ENCODE results near the gene KCNJ2.

KCNJ2 gene

DNA sequence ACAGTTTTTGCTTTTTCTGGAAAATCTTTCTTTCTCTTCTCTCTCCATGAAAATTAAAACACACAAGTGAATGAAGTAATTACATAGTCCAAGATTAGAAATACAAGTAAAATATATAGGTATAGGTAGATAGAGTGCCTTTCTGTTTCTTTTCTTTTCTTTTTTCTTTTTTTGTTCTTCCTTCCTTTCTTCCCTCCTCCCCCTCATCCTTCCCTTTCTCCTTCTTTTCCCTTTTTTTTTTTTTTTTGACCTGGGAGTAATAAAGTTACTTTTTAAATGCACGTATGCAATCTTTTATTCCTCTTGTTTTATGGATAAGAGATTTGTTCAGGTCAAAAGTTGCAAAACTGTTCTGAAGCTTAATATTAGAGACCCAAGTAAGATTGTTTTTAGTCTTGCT is 34.6 kb upstream of the KCNJ2 start:
- no peak overlapping the region for H3K4me2 ChIP-seq (ENCODE audit: low read length)
- no peak overlapping the region for H4K12ac ChIP-seq (ENCODE audit: low read depth, low read length)
- H3K4me1 ChIP-seq (ENCODE audit: control insufficient read depth in 1 of 2, insufficient read depth in 2 of 2, low read length in 2 of 2) = peaks cover 2% of the 10 kb centered on the region in 2 experiments
- peaks cover 3% of the 10 kb centered on the region for H3K9me3 ChIP-seq (ENCODE audit: insufficient read depth, low read depth, low read length)
- no peak overlapping the region for H2BK12ac ChIP-seq (ENCODE audit: low read length)
- H2AFZ ChIP-seq (ENCODE audit: insufficient read depth, low read length, poor library complexity) = no peak overlapping the region
- no peaks in the 10 kb centered on the region for H3K27me3 ChIP-seq (ENCODE audit: insufficient read depth, low read length)
- no peak for DNase-seq
- no peaks in the 10 kb centered on the region for H3K36me3 ChIP-seq (ENCODE audit: control insufficient read depth in 1 of 2, insufficient read depth in 2 of 2, low read length in 2 of 2)
- H4K91ac ChIP-seq (ENCODE audit: low read depth, low read length) = no peak overlapping the region
- H3K27ac ChIP-seq (ENCODE audit: low read depth, low read length) = no peak overlapping the region
- no peak overlapping the region for H2BK120ac ChIP-seq (ENCODE audit: insufficient read depth, low read length, poor library complexity)
- no peak overlapping the region for H3K23ac ChIP-seq (ENCODE audit: low read length)
- no peak overlapping the region for H3K18ac ChIP-seq (ENCODE audit: low read length)
- no peaks in the 10 kb centered on the region for H3K79me2 ChIP-seq (ENCODE audit: control insufficient read depth, insufficient read depth, low read length, poor library complexity)
- H3K4me3 ChIP-seq (ENCODE audit: low read depth, low read length) = no peak overlapping the region
- H3K14ac ChIP-seq (ENCODE audit: low read length) = no peak overlapping the region
- H4K8ac ChIP-seq (ENCODE audit: low read depth, low read length) = no peak overlapping the region
- no peaks in the 10 kb centered on the region for H3K79me1 ChIP-seq (ENCODE audit: low read length)
- WGBS (ENCODE audit: extremely low coverage, insufficient coverage, insufficient read length) = no CpG with 5 or more reads among the region's 1 CpG
- no peak overlapping the region for H2BK5ac ChIP-seq (ENCODE audit: low read depth, low read length, poor library complexity)
- no peak overlapping the region for H2AK5ac ChIP-seq (ENCODE audit: low read length)
- no peak overlapping the region for H3K4ac ChIP-seq (ENCODE audit: low read depth, low read length)
- H3K9ac ChIP-seq (ENCODE audit: low read length) = no peak overlapping the region

- no peak overlapping the region for H3K18ac ChIP-seq (ENCODE audit: low read length)
- no peak for DNase-seq
- H3K9ac ChIP-seq (ENCODE audit: low read length) = no peak overlapping the region
- no peak overlapping the region for H2BK120ac ChIP-seq (ENCODE audit: insufficient read depth, low read length, poor library complexity)
- no peak overlapping the region for H3K14ac ChIP-seq (ENCODE audit: low read length)
- no peaks in the 10 kb centered on the region for H3K79me1 ChIP-seq (ENCODE audit: low read length)
- H3K4me2 ChIP-seq (ENCODE audit: low read length) = no peak overlapping the region
- no peak overlapping the region for H3K27ac ChIP-seq (ENCODE audit: low read depth, low read length)
- no peaks in the 10 kb centered on the region for H3K79me2 ChIP-seq (ENCODE audit: control insufficient read depth, insufficient read depth, low read length, poor library complexity)
- no peak overlapping the region for H4K91ac ChIP-seq (ENCODE audit: low read depth, low read length)
- H3K4me3 ChIP-seq (ENCODE audit: low read depth, low read length) = no peak overlapping the region
- peaks cover 3% of the 10 kb centered on the region for H3K9me3 ChIP-seq (ENCODE audit: insufficient read depth, low read depth, low read length)
- no peak overlapping the region for H4K8ac ChIP-seq (ENCODE audit: low read depth, low read length)
- no peaks in the 10 kb centered on the region for H3K36me3 ChIP-seq (ENCODE audit: control insufficient read depth in 1 of 2, insufficient read depth in 2 of 2, low read length in 2 of 2)
- H2AK5ac ChIP-seq (ENCODE audit: low read length) = no peak overlapping the region
- no peak overlapping the region for H2BK5ac ChIP-seq (ENCODE audit: low read depth, low read length, poor library complexity)
- H3K27me3 ChIP-seq (ENCODE audit: insufficient read depth, low read length) = no peaks in the 10 kb centered on the region
- peaks cover 0 to 2% of the 10 kb centered on the region in 2 experiments for H3K4me1 ChIP-seq (ENCODE audit: control insufficient read depth in 1 of 2, insufficient read depth in 2 of 2, low read length in 2 of 2)
- H4K12ac ChIP-seq (ENCODE audit: low read depth, low read length) = no peak overlapping the region
- H3K23ac ChIP-seq (ENCODE audit: low read length) = no peak overlapping the region
- H2BK12ac ChIP-seq (ENCODE audit: low read length) = no peak overlapping the region
- no peak overlapping the region for H3K4ac ChIP-seq (ENCODE audit: low read depth, low read length)
- H2AFZ ChIP-seq (ENCODE audit: insufficient read depth, low read length, poor library complexity) = no peak overlapping the region
- no CpG with 5 or more reads among the region's 5 CpGs for WGBS (ENCODE audit: extremely low coverage, insufficient coverage, insufficient read length)
Measured at GRCh38 chr17:70136131-70136530, 33.2 kb upstream of the KCNJ2 start.

- WGBS (ENCODE audit: extremely low coverage, insufficient coverage, insufficient read length) = no CpG with 5 or more reads among the region's 9 CpGs
Measured at GRCh38 chr17:70137451-70138230, 31.7 kb upstream of the KCNJ2 start.

DNA sequence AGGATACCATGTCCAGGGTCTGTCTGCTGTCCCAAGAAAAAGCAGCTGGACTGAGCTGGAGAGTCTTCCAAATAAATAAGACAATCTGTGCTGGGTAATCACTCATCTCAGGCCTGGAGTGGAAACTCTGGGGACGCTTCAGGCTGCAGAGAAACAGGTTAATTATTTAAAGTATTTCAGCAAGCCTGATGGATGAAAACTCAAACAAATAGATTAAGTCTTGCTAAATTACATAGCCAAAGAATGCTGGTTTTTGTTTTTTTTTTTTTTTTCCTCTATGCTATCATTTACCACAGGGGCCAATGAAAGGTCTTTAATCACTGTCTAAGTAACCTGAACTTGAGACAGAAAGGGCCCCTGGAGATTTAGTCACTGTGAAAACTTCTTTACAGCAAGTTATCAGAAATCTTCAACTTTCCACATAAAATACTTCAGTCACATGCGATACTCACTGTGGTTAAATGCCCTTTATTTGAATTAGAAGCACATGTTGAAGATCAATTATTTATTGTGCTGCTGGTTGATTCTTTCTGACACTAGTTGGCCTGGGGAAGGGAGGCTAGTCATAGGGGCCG is 31.0 kb upstream of the KCNJ2 start:
- H3K27ac ChIP-seq (ENCODE audit: low read depth, low read length) = no peak overlapping the region
- no peak overlapping the region for H3K23ac ChIP-seq (ENCODE audit: low read length)
- H2AK5ac ChIP-seq (ENCODE audit: low read length) = no peak overlapping the region
- H3K14ac ChIP-seq (ENCODE audit: low read length) = no peak overlapping the region
- no peak overlapping the region for H4K8ac ChIP-seq (ENCODE audit: low read depth, low read length)
- no peak overlapping the region for H2AFZ ChIP-seq (ENCODE audit: insufficient read depth, low read length, poor library complexity)
- no peaks in the 10 kb centered on the region for H3K9me3 ChIP-seq (ENCODE audit: insufficient read depth, low read depth, low read length)
- H3K4me3 ChIP-seq (ENCODE audit: low read depth, low read length) = no peak overlapping the region
- no peaks in the 10 kb centered on the region for H3K79me1 ChIP-seq (ENCODE audit: low read length)
- no peak overlapping the region for H3K18ac ChIP-seq (ENCODE audit: low read length)
- H2BK5ac ChIP-seq (ENCODE audit: low read depth, low read length, poor library complexity) = no peak overlapping the region
- H2BK12ac ChIP-seq (ENCODE audit: low read length) = no peak overlapping the region
- H3K36me3 ChIP-seq (ENCODE audit: control insufficient read depth in 1 of 2, insufficient read depth in 2 of 2, low read length in 2 of 2) = no peaks in the 10 kb centered on the region
- no peaks in the 10 kb centered on the region for H3K79me2 ChIP-seq (ENCODE audit: control insufficient read depth, insufficient read depth, low read length, poor library complexity)
- H4K12ac ChIP-seq (ENCODE audit: low read depth, low read length) = no peak overlapping the region
- DNase-seq = peak; percentile 46 to 67
- H4K91ac ChIP-seq (ENCODE audit: low read depth, low read length) = no peak overlapping the region
- no peaks in the 10 kb centered on the region for H3K27me3 ChIP-seq (ENCODE audit: insufficient read depth, low read length)
- H3K9ac ChIP-seq (ENCODE audit: low read length) = no peak overlapping the region
- no peak overlapping the region for H3K4me2 ChIP-seq (ENCODE audit: low read length)
- peaks cover 0 to 2% of the 10 kb centered on the region in 2 experiments for H3K4me1 ChIP-seq (ENCODE audit: control insufficient read depth in 1 of 2, insufficient read depth in 2 of 2, low read length in 2 of 2)
- no peak overlapping the region for H3K4ac ChIP-seq (ENCODE audit: low read depth, low read length)
- no CpG with 5 or more reads among the region's 3 CpGs for whole genome bisulfite sequencing (ENCODE audit: extremely low coverage, insufficient coverage, insufficient read length)
- H2BK120ac ChIP-seq (ENCODE audit: insufficient read depth, low read length, poor library complexity) = no peak overlapping the region

More at GRCh38 chr17:70137451-70138230, 31.7 kb upstream of the KCNJ2 start:
- Histone ChIP-seq H2BK12ac (ENCODE audit: low read length) (no peak overlapping the region), H4K8ac (ENCODE audit: low read depth, low read length) (no peak overlapping the region), H3K79me1 (ENCODE audit: low read length) (no peaks in the 10 kb centered on the region), H3K27me3 (ENCODE audit: insufficient read depth, low read length) (no peaks in the 10 kb centered on the region), H4K91ac (ENCODE audit: low read depth, low read length) (no peak overlapping the region), H2BK120ac (ENCODE audit: insufficient read depth, low read length, poor library complexity) (no peak overlapping the region), H3K27ac (ENCODE audit: low read depth, low read length) (no peak overlapping the region), H2AK5ac (ENCODE audit: low read length) (no peak overlapping the region), H3K14ac (ENCODE audit: low read length) (no peak overlapping the region), H3K4me2 (ENCODE audit: low read length) (no peak overlapping the region), H3K79me2 (ENCODE audit: control insufficient read depth, insufficient read depth, low read length, poor library complexity) (no peaks in the 10 kb centered on the region), H3K4me1 (ENCODE audit: control insufficient read depth in 1 of 2, insufficient read depth in 2 of 2, low read length in 2 of 2) (peaks cover 0 to 2% of the 10 kb centered on the region in 2 experiments), H3K4me3 (ENCODE audit: low read depth, low read length) (no peak overlapping the region), H4K12ac (ENCODE audit: low read depth, low read length) (no peak overlapping the region), H3K9me3 (ENCODE audit: insufficient read depth, low read depth, low read length) (no peaks in the 10 kb centered on the region), H3K23ac (ENCODE audit: low read length) (no peak overlapping the region), H3K4ac (ENCODE audit: low read depth, low read length) (no peak overlapping the region), H2AFZ (ENCODE audit: insufficient read depth, low read length, poor library complexity) (no peak overlapping the region), H3K9ac (ENCODE audit: low read length) (no peak overlapping the region), H3K36me3 (ENCODE audit: control insufficient read depth in 1 of 2, insufficient read depth in 2 of 2, low read length in 2 of 2) (no peaks in the 10 kb centered on the region), H3K18ac (ENCODE audit: low read length) (no peak overlapping the region), H2BK5ac (ENCODE audit: low read depth, low read length, poor library complexity) (no peak overlapping the region)
- DNase-seq = peak; percentile 85

All from trophoblast cell (in vitro differentiated cells and primary cell).